NCI-H1105 (cell line): ENCODE data around the gene PURA.
"Not testable (repeated sequence)": the region's sequence is repeated elsewhere in the genome, so short reads cannot be mapped to it uniquely, and the experiment has no call there.

Experiments used
- DNase-seq: peaks from one replicate; lab custom pipeline; 2025; lab: John Stamatoyannopoulos, UW

Gene PURA

GRCh38 chr5:140135127-140135526 lies 21.2 kb downstream of the PURA start:
- DNase-seq = no peak

GRCh38 chr5:140136624-140137023 lies 22.7 kb downstream of the PURA start:
- no peak for DNase-seq

- no peak for DNase-seq
These were observed 26.5 kb downstream of the PURA start for GRCh38 chr5:140140435-140140834.

GRCh38 chr5:140141241-140141640 lies 27.3 kb downstream of the PURA start:
- no peak for DNase-seq

- no peak for DNase-seq
These were observed 28.3 kb downstream of the PURA start for GRCh38 chr5:140142246-140142645.

- DNase-seq = no peak
These were observed 28.9 kb downstream of the PURA start for GRCh38 chr5:140142856-140143255.

- no peak for DNase-seq
These were observed 29.8 kb downstream of the PURA start for GRCh38 chr5:140143521-140144258.

- no peak for DNase-seq
These were observed 31.3 kb downstream of the PURA start for GRCh38 chr5:140145256-140145655.

GRCh38 chr5:140145818-140146522 lies 32.1 kb downstream of the PURA start:
- no peak for DNase-seq

GRCh38 chr5:140146523-140146842 lies 32.6 kb downstream of the PURA start:
- no peak for DNase-seq

- DNase-seq = no peak
These were observed 33.6 kb downstream of the PURA start for GRCh38 chr5:140147460-140147859.

GRCh38 chr5:140148508-140148907 lies 34.6 kb downstream of the PURA start:
- DNase-seq = no peak

- no peak for DNase-seq
These were observed 36.3 kb downstream of the PURA start for GRCh38 chr5:140150201-140150600.

- DNase-seq = no peak
These were observed 37.5 kb downstream of the PURA start for GRCh38 chr5:140151144-140152021.

- DNase-seq = no peak
These were observed 38.4 kb downstream of the PURA start for GRCh38 chr5:140152022-140152999.

- DNase-seq = no peak
These were observed 39.3 kb downstream of the PURA start for GRCh38 chr5:140153255-140153654.

GRCh38 chr5:140153905-140154304 lies 40.0 kb downstream of the PURA start:
- DNase-seq = no peak

- DNase-seq = not testable (repeated sequence)
These were observed 40.9 kb downstream of the PURA start for GRCh38 chr5:140154710-140155381.

GRCh38 chr5:140157032-140157781 lies 43.3 kb downstream of the PURA start:
- peak; percentile 34 for DNase-seq
